ENCODE data around the gene RPL13A. TPM values are rescaled to one million over a fixed set of nuclear protein-coding genes. Genes with fewer than 3 reads are reported as not detected.
A peak's percentile ranks its signal among the peaks of the same experiment; 100 is the strongest.

Gene RPL13A
- total and polyA plus RNA-seq, 2 of the 13 experiments (the other 11 are each of a cell fraction or from before 2014, with no cell fraction given), result 2,601 to 3,407 TPM

DNA sequence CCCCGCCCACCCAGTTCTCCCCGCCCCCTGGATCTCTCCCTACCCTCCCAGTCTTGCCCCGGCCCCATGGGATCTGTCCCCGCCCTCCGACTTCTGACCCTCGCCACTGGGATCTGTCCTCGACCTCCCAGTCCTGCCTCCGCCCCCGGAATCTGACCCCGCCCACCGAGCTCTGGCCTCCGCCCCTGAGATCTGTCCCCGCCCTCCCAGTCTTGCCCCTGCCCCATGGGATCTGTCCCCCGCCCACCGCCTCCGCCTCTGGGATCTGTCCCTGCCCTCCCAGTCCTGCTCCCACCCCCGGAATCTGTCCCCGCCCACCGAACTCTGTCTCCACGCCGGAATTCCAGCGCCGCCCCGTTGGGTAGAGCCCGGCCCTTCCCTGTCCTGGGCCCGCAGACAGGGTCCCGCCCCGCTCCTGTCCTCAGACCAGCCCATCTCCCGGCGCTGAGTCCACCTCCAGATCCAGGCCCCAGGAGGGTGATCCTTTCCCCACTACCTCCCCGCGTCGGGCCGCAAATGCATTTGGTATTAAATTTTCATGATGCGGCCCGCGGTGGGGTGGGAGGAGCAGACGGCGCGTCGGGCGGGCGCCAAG lies 44.5 kb upstream of the RPL13A start (continued):
- TF ChIP-seq, protein P1, sequence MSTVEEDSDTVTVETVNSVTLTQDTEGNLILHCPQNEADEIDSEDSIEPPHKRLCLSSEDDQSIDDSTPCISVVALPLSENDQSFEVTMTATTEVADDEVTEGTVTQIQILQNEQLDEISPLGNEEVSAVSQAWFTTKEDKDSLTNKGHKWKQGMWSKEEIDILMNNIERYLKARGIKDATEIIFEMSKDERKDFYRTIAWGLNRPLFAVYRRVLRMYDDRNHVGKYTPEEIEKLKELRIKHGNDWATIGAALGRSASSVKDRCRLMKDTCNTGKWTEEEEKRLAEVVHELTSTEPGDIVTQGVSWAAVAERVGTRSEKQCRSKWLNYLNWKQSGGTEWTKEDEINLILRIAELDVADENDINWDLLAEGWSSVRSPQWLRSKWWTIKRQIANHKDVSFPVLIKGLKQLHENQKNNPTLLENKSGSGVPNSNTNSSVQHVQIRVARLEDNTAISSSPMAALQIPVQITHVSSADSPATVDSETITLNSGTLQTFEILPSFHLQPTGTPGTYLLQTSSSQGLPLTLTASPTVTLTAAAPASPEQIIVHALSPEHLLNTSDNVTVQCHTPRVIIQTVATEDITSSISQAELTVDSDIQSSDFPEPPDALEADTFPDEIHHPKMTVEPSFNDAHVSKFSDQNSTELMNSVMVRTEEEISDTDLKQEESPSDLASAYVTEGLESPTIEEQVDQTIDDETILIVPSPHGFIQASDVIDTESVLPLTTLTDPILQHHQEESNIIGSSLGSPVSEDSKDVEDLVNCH (CRISPR knock-in tag; IDR thresholded peaks at IDR 0.05), result no peak
- TF ChIP-seq PCBP1 (IDR thresholded peaks at IDR 0.05; ENCODE audit: borderline replicate concordance, low read depth, low read length) (no peak; the same call in 1 of the 2 replicates), ZFP36 (IDR thresholded peaks at IDR 0.05; ENCODE audit: borderline replicate concordance, low read depth, low read length, partially characterized antibody) (no peak), SUZ12 (IDR thresholded peaks at IDR 0.05; ENCODE audit: low read depth, low read length) (no peak), GMEB1 (CRISPR knock-in tag; IDR thresholded peaks at IDR 0.05; ENCODE audit: borderline replicate concordance) (no peak), NR2C2 (CRISPR knock-in tag; IDR thresholded peaks at IDR 0.05; ENCODE audit: borderline replicate concordance) (0 out of 2 replicates have a peak, but pooled peaks have one; percentile 4), ZNF326 (CRISPR knock-in tag; IDR thresholded peaks at IDR 0.05; ENCODE audit: borderline replicate concordance) (no peak), BCLAF1 (IDR thresholded peaks at IDR 0.05) (no peak), RARA (CRISPR knock-in tag; IDR thresholded peaks at IDR 0.05) (no peak), BRD4 (CRISPR knock-in tag; IDR thresholded peaks at IDR 0.05) (no peak), ZNF577 (CRISPR knock-in tag; IDR thresholded peaks at IDR 0.05; ENCODE audit: borderline replicate concordance, low read depth) (no peak), KLF15 (CRISPR knock-in tag; IDR thresholded peaks at IDR 0.05; ENCODE audit: borderline replicate concordance) (no peak), ZNF296 (CRISPR knock-in tag; conservative IDR thresholded peaks at IDR 0.05) (no peak), MAFG (CRISPR knock-in tag; IDR thresholded peaks at IDR 0.05) (no peak), ETV5 (CRISPR knock-in tag; IDR thresholded peaks at IDR 0.05; ENCODE audit: borderline replicate concordance) (no peak), LRRFIP1 (CRISPR knock-in tag; conservative IDR thresholded peaks at IDR 0.05) (no peak), ZNF543 (CRISPR knock-in tag; IDR thresholded peaks at IDR 0.05) (no peak; the same call in 1 of the 2 replicates), PHB2 (IDR thresholded peaks at IDR 0.05; ENCODE audit: partially characterized antibody) (no peak)
- TF ChIP-seq, protein P2, sequence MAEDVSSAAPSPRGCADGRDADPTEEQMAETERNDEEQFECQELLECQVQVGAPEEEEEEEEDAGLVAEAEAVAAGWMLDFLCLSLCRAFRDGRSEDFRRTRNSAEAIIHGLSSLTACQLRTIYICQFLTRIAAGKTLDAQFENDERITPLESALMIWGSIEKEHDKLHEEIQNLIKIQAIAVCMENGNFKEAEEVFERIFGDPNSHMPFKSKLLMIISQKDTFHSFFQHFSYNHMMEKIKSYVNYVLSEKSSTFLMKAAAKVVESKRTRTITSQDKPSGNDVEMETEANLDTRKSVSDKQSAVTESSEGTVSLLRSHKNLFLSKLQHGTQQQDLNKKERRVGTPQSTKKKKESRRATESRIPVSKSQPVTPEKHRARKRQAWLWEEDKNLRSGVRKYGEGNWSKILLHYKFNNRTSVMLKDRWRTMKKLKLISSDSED (CRISPR knock-in tag; IDR thresholded peaks at IDR 0.05), result no peak

All from HepG2 (cell line).